ENCODE results near the gene UBXN11. TPM values are rescaled to one million over a fixed set of nuclear protein-coding genes. Genes with fewer than 3 reads are reported as not detected.
A peak's percentile ranks its signal among the peaks of the same experiment; 100 is the strongest.
"Not testable (repeated sequence)": the region's sequence is repeated elsewhere in the genome, so short reads cannot be mapped to it uniquely, and the experiment has no call there.

The UBXN11 gene
- polyA plus RNA-seq, 1 experiment = 6.1 TPM

- no peak overlapping the region for H3K4me3 ChIP-seq (ENCODE audit: low read depth, low read length)
- H3K27ac ChIP-seq (ENCODE audit: low read depth, low read length) = no peak overlapping the region
- TF ChIP-seq, protein P1, sequence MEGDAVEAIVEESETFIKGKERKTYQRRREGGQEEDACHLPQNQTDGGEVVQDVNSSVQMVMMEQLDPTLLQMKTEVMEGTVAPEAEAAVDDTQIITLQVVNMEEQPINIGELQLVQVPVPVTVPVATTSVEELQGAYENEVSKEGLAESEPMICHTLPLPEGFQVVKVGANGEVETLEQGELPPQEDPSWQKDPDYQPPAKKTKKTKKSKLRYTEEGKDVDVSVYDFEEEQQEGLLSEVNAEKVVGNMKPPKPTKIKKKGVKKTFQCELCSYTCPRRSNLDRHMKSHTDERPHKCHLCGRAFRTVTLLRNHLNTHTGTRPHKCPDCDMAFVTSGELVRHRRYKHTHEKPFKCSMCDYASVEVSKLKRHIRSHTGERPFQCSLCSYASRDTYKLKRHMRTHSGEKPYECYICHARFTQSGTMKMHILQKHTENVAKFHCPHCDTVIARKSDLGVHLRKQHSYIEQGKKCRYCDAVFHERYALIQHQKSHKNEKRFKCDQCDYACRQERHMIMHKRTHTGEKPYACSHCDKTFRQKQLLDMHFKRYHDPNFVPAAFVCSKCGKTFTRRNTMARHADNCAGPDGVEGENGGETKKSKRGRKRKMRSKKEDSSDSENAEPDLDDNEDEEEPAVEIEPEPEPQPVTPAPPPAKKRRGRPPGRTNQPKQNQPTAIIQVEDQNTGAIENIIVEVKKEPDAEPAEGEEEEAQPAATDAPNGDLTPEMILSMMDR (IDR thresholded peaks at IDR 0.05; ENCODE audit: low read depth, low read length) = no peak
- peaks cover 43% of the 10 kb centered on the region for H3K27me3 ChIP-seq (ENCODE audit: control insufficient read depth, insufficient read depth, low read length)
- DNase-seq (ENCODE audit: low read depth, low spot score) = no peak
- ChIA-PET POLR2A (no interaction called here), CTCF (interaction anchor here (1.2 kb wide), 1 partner anchor 27 kb away, joined by 4 read pairs; no protein-coding TSS in a partner anchor)
- H3K9me3 ChIP-seq (ENCODE audit: control insufficient read depth, insufficient read depth, low read length) = no peaks in the 10 kb centered on the region; the same call in 1 of the 2 replicates
Measured at GRCh38 chr1:26337206-26337535, 30.7 kb upstream of the UBXN11 start.

- TF ChIP-seq, protein P1 (IDR thresholded peaks at IDR 0.05; ENCODE audit: low read depth, low read length) = no peak
- CTCF ChIA-PET = interaction anchor here (1.2 kb wide), 1 partner anchor 27 kb away, joined by 4 read pairs; no protein-coding TSS in a partner anchor
- Histone ChIP-seq H3K4me3 (ENCODE audit: low read depth, low read length) (peak overlapping the region; percentile 64), H3K27me3 (ENCODE audit: control insufficient read depth, insufficient read depth, low read length) (peaks cover 41% of the 10 kb centered on the region), H3K27ac (ENCODE audit: low read depth, low read length) (no peak overlapping the region), H3K9me3 (ENCODE audit: control insufficient read depth, insufficient read depth, low read length) (no peaks in the 10 kb centered on the region; the same call in 1 of the 2 replicates)
- no peak for DNase-seq (ENCODE audit: low read depth, low spot score)
- POLR2A ChIA-PET = no interaction called here
Measured at GRCh38 chr1:26336477-26337205, 30.2 kb upstream of the UBXN11 start.

DNA sequence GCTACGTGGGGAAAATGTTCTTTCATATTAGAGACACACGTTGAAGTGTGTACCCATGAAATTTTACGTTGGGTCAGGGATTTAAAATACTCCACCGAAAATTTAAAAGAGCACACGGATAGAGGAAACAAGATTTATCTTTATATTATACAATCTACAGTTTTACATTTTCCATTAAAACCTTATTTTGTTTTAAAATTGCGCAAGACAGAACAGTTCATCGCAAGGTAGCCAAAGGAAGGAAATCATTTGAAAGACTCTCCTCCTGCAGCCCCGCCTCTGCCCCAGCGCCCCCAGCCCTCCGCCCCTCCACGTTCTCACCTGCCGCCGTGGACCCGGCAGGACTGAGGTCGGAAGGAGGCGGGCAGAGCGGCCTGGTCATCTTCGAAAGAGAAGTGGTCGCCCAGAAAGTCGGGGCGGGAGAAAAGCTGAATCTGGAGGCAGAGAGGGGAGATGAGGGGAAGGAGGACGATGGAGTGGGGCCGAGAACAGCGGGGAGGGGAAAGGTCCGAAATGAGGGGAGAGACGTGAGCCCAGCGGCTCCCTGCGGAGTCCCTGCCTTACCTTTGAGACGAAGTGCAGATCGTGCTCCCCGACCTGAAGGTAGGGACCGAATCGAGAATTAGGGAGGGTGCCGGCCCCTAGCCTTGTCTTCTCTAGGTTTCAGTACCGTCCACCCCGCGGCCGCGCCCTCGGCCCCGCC, 29.5 kb upstream of the UBXN11 start:
- peak overlapping the region; percentile 64 for H3K4me3 ChIP-seq (ENCODE audit: low read depth, low read length)
- CTCF ChIA-PET = interaction anchor here (0.8 to 1.1 kb wide), 2 partner anchors 14 to 28 kb away, joined by 4 read pairs; no protein-coding TSS in a partner anchor

GRCh38 chr1:26333312-26333711, 26.9 kb upstream of the UBXN11 start:
- DNase-seq (ENCODE audit: low read depth, low spot score); H3K9me3 ChIP-seq (ENCODE audit: control insufficient read depth, insufficient read depth, low read length); POLR2A ChIA-PET; H3K4me3 ChIP-seq (ENCODE audit: low read depth, low read length); H3K27ac ChIP-seq (ENCODE audit: low read depth, low read length): not testable (repeated sequence)
- peaks cover 31% of the 10 kb centered on the region for H3K27me3 ChIP-seq (ENCODE audit: control insufficient read depth, insufficient read depth, low read length)
- CTCF ChIA-PET = interaction anchor here (3.0 kb wide), 1 partner anchor 12 kb away, joined by 15 read pairs; no protein-coding TSS in a partner anchor

More for the DNA sequence above, 29.5 kb upstream of the UBXN11 start:
- Histone ChIP-seq H3K27me3 (ENCODE audit: control insufficient read depth, insufficient read depth, low read length) (peaks cover 41% of the 10 kb centered on the region), H3K27ac (ENCODE audit: low read depth, low read length) (no peak overlapping the region), H3K9me3 (ENCODE audit: control insufficient read depth, insufficient read depth, low read length) (no peaks in the 10 kb centered on the region; the same call in 1 of the 2 replicates)
- POLR2A ChIA-PET = no interaction called here
- DNase-seq (ENCODE audit: low read depth, low spot score) = no peak
- TF ChIP-seq, protein P1 (IDR thresholded peaks at IDR 0.05; ENCODE audit: low read depth, low read length) = no peak

GRCh38 chr1:26330276-26330675, 23.8 kb upstream of the UBXN11 start:
- TF ChIP-seq, protein P1 (IDR thresholded peaks at IDR 0.05; ENCODE audit: low read depth, low read length) = no peak
- Histone ChIP-seq H3K9me3 (ENCODE audit: control insufficient read depth, insufficient read depth, low read length) (no peaks in the 10 kb centered on the region), H3K4me3 (ENCODE audit: low read depth, low read length) (no peak overlapping the region), H3K27me3 (ENCODE audit: control insufficient read depth, insufficient read depth, low read length) (peaks cover 11% of the 10 kb centered on the region), H3K27ac (ENCODE audit: low read depth, low read length) (no peak overlapping the region)
- no peak for DNase-seq (ENCODE audit: low read depth, low spot score)
- POLR2A ChIA-PET = no interaction called here
- CTCF ChIA-PET = interaction anchor here (1.5 kb wide), 1 partner anchor 8 kb away, joined by 5 read pairs; no protein-coding TSS in a partner anchor

DNA sequence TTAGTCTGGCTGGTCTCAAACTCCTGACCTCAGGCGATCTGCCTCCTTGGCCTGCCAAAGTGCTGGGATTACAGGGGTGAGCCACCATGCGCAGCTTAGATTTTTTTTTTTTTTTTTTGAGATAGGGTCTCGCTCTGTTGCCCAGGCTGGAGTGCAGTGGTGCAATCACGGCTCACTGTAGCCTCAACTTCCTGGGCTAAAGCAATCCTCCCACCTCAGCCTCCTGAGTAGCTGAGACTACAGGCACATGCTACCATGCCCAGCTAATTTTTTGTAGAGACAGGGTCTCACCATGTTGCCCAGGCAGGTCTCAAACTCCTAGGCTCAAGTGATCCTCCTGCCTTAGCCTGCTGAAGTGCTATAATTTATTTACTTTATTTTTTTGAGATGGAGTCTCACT, 22.9 kb upstream of the UBXN11 start:
- H3K27me3 ChIP-seq (ENCODE audit: control insufficient read depth, insufficient read depth, low read length) = peaks cover 11% of the 10 kb centered on the region
- H3K4me3 ChIP-seq (ENCODE audit: low read depth, low read length); H3K27ac ChIP-seq (ENCODE audit: low read depth, low read length); H3K9me3 ChIP-seq (ENCODE audit: control insufficient read depth, insufficient read depth, low read length); DNase-seq (ENCODE audit: low read depth, low spot score): not testable (repeated sequence)
- CTCF ChIA-PET = interaction anchor here (0.7 to 1.5 kb wide), 2 partner anchors 8 to 1164 kb away, joined by 4 to 5 read pairs; no protein-coding TSS in a partner anchor
- POLR2A ChIA-PET = interaction anchor here (0.7 kb wide), 1 partner anchor 17 kb away, joined by 4 read pairs; no protein-coding TSS in a partner anchor

All from AG04450 (cell line).